ENCODE results near the gene GALNT9.

DNA sequence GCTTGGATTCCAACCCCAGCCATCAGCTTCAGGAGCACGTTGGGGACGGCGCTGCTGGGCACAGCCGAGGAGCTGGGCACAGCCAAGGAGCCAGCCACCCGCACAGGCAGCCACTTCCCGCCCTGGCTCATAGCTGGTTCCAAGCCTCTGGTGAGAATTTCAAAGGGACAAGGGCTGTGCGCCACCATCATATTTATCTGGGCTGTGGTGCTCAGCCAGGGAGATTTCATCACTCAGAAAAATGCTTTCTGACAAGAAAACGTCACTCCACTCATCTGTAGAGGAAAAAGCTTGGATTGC is 66.4 kb downstream of the GALNT9 start:
- TF ChIP-seq EZH2 (IDR thresholded peaks at IDR 0.05; ENCODE audit: borderline replicate concordance, low read length), result no peak
- TF ChIP-seq, protein P1, sequence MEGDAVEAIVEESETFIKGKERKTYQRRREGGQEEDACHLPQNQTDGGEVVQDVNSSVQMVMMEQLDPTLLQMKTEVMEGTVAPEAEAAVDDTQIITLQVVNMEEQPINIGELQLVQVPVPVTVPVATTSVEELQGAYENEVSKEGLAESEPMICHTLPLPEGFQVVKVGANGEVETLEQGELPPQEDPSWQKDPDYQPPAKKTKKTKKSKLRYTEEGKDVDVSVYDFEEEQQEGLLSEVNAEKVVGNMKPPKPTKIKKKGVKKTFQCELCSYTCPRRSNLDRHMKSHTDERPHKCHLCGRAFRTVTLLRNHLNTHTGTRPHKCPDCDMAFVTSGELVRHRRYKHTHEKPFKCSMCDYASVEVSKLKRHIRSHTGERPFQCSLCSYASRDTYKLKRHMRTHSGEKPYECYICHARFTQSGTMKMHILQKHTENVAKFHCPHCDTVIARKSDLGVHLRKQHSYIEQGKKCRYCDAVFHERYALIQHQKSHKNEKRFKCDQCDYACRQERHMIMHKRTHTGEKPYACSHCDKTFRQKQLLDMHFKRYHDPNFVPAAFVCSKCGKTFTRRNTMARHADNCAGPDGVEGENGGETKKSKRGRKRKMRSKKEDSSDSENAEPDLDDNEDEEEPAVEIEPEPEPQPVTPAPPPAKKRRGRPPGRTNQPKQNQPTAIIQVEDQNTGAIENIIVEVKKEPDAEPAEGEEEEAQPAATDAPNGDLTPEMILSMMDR (conservative IDR thresholded peaks at IDR 0.05 in 1 of 2, IDR thresholded peaks at IDR 0.05 in 1 of 2; ENCODE audit: extremely low read depth in 1 of 2, insufficient read depth in 1 of 2, low read depth in 1 of 2, low read length in 2 of 2), result no peak

All from mammary epithelial cell (primary cell).